K562 (cell line): ENCODE data around the gene ZER1. TPM values are rescaled to one million over a fixed set of nuclear protein-coding genes. Genes with fewer than 3 reads are reported as not detected.

Experiments
- E2F8 ChIP-seq: fragments of 450-650 bp; IDR thresholded peaks from 2 replicates; pipeline ENCODE4 v1.7.1; 2018; ENCODE audit warnings: mild to moderate bottlenecking, low read depth; ENCODE audit not compliant: partially characterized antibody
- KAT7 ChIP-seq: sonication (generic); formaldehyde crosslinking; IDR thresholded peaks from 2 replicates; pipeline ENCODE4 v1.8.0; 2022; ENCODE audit warnings: missing genetic modification reagents, mild to moderate bottlenecking, borderline replicate concordance
- MNT ChIP-seq, 2 experiments: fragments of 450-650 bp; conservative IDR thresholded peaks; 2 replicates each; pipeline ENCODE4 v1.6.1; 2017; ENCODE audit warnings: mild to moderate bottlenecking in 2 of 2, moderate library complexity in 2 of 2
- POLR2AphosphoS5 ChIP-seq: IDR thresholded peaks from 2 replicates; pipeline ENCODE4 v1.6.1; 2011; ENCODE audit warnings: mild to moderate bottlenecking, low read depth, low read length, moderate library complexity; ENCODE audit not compliant: control insufficient read depth, insufficient read depth
- RBFOX2 ChIP-seq: fragments of 200-400 bp; formaldehyde crosslinking; IDR thresholded peaks from 2 replicates; pipeline ENCODE4 v1.6.1; 2017; ENCODE audit warnings: low read depth, mild to moderate bottlenecking, low read length, moderate library complexity
- SLC30A9 ChIP-seq: fragments of 250-450 bp; sonication (Bioruptor Pico); IDR thresholded peaks from 2 replicates; pipeline ENCODE4 v1.8.0; 2022; ENCODE audit warnings: mild to moderate bottlenecking, moderate library complexity
- SMC3 ChIP-seq: conservative IDR thresholded peaks from 2 replicates; pipeline ENCODE4 v1.6.1; 2011; ENCODE audit warnings: low read depth, low read length, improper control_type of control experiment; ENCODE audit not compliant: insufficient read depth
- TAF1 ChIP-seq: IDR thresholded peaks from 2 replicates; pipeline ENCODE4 v1.6.1; 2011; ENCODE audit warnings: mild to moderate bottlenecking, low read length, moderate library complexity; ENCODE audit not compliant: insufficient read depth, control insufficient read depth, severe bottlenecking; ENCODE audit errors: extremely low read depth
- TAF9B ChIP-seq: fragments of 450-650 bp; IDR thresholded peaks from 2 replicates; pipeline ENCODE4 v1.6.1; 2018; ENCODE audit warnings: mild to moderate bottlenecking; ENCODE audit not compliant: partially characterized antibody
- U2AF1 ChIP-seq: fragments of 200-400 bp; formaldehyde crosslinking; optimal IDR thresholded peaks from 2 replicates; pipeline ENCODE3; 2017; ENCODE audit warnings: mild to moderate bottlenecking, low read depth, low read length, moderate library complexity
- USF2 ChIP-seq: sonication (generic); formaldehyde crosslinking; IDR thresholded peaks from 2 replicates; pipeline ENCODE4 v1.5.0; 2020; ENCODE audit warnings: missing genetic modification reagents
- XRCC3 ChIP-seq: fragments of 450-650 bp; IDR thresholded peaks from 2 replicates; pipeline ENCODE4 v1.6.1; 2017; ENCODE audit warnings: mild to moderate bottlenecking, moderate library complexity
- ZNF407 ChIP-seq: fragments of 450-650 bp; IDR thresholded peaks from 2 replicates; pipeline ENCODE4 v1.6.1; 2016; ENCODE audit warnings: low read depth
- ZNF707 ChIP-seq: fragments of 250-450 bp; sonication (Bioruptor Pico); conservative IDR thresholded peaks from 2 replicates; pipeline ENCODE4 v1.8.0; 2022; ENCODE audit warnings: inconsistent platforms, mild to moderate bottlenecking, moderate library complexity
- polyA plus RNA-seq, 8 experiments: library from polyadenylated mRNA; depleted of rRNA in 4 of 8; stranded (reverse) in 5 of 8; unstranded in 3 of 8; fragments of >200 nt; fragmentation: Nextera tagmentation in 2 of 8; fragmentation: Illumina TruSeq in 1 of 8; extraction: Ambion mirVana in 2 of 8; extraction: Trizol in 1 of 8; gene quantifications; 2 replicates each; pipeline versions ENCODE4 v1.2.1 to v1.2.3, GENCODE V29; 2011 to 2014; ENCODE audit warnings: inconsistent platforms in 1 of 8, missing spikeins in 1 of 8
- total RNA-seq, 7 experiments: library from RNA; depleted of rRNA in 6 of 7; stranded (reverse); fragments of >200 nt in 6 of 7; fragmentation: Illumina TruSeq in 2 of 7; extraction: Trizol in 2 of 7; gene quantifications; 2 replicates each; pipeline versions ENCODE4 v1.2.1 to v1.2.3, GENCODE V29; 2011 to 2021; ENCODE audit warnings: low replicate concordance in 1 of 7

The ZER1 gene
- total and polyA plus RNA-seq, 9 of the 15 experiments (the other 6 are each of a cell fraction or from before 2014, with no cell fraction given), result 0.07 to 10.7 (median 6.2) TPM

- TF ChIP-seq E2F8 (no peak), KAT7 (CRISPR knock-in tag) (peak; percentile 58; the same call in 1 of the 2 replicates), TAF1 (peak; percentile 54), SMC3 (peak; percentile 37), POLR2AphosphoS5 (peak; percentile 77; the same call in 1 of the 2 replicates), XRCC3 (no peak), RBFOX2 (peak; percentile 82), USF2 (CRISPR knock-in tag) (no peak), U2AF1 (peak; percentile 94), TAF9B (no peak), SLC30A9 (CRISPR knock-in tag) (no peak), ZNF707 (CRISPR knock-in tag) (no peak), MNT (conservative IDR thresholded peaks at IDR 0.05) (peak in 1 of 2 experiments; percentile 64; a peak in 3 of 4 replicates), ZNF407 (no peak)
These were observed 69.2 kb downstream of the ZER1 start, which contains the start of gene PKN3 (continued) for GRCh38 chr9:128702445-128702948.
